Upper lobe of right lung (tissue), 1 donor: Measurements from ENCODE around the gene CFAP299. TPM values are rescaled to one million over a fixed set of nuclear protein-coding genes. Genes with fewer than 3 reads are reported as not detected.
A peak's percentile ranks its signal among the peaks of the same experiment; 100 is the strongest.

Experiments
- ATAC-seq: fragments of 200-7000 bp; cut with Tn5 transposase; one replicate; pipeline ENCODE4 v1.9.1; 2020; ENCODE audit warnings: mild to moderate bottlenecking, moderate library complexity
- DNase-seq: peaks from one replicate; pipeline ENCODE4 v3.0.0-alpha.2; 2020
- H3K27ac ChIP-seq: fragments of 200-600 bp; one replicate; pipeline ENCODE4 v1.8.0; 2022
- H3K27me3 ChIP-seq: fragments of 200-600 bp; one replicate; pipeline ENCODE4 v1.8.0; 2022; ENCODE audit warnings: mild to moderate bottlenecking
- H3K36me3 ChIP-seq: fragments of 200-600 bp; one replicate; pipeline ENCODE4 v1.8.0; 2022
- H3K4me1 ChIP-seq: fragments of 200-600 bp; one replicate; pipeline ENCODE4 v1.8.0; 2022
- H3K4me3 ChIP-seq: fragments of 200-600 bp; one replicate; pipeline ENCODE4 v1.8.0; 2022; ENCODE audit warnings: mild to moderate bottlenecking
- H3K9me3 ChIP-seq: fragments of 200-600 bp; one replicate; pipeline ENCODE4 v1.8.0; 2022
- intact Hi-C: fragments of 100-400 bp; cut with DNase I; formaldehyde crosslinking; loops from one replicate; pipeline ENCODE4 v1.11.0; 2022
- total RNA-seq: library from RNA; stranded (reverse); fragmentation: NEBNext Ultra II Directional; extraction: Animal tissue kit (Norgen Biotek cat#: 25700); gene quantifications from one replicate; pipeline ENCODE4 v1.2.1, GENCODE V29; 2021
- TF ChIP-seq, protein P1 (sequence below): fragments of 200-600 bp; IDR thresholded peaks from one replicate; pipeline ENCODE4 v1.8.0; 2022; ENCODE audit warnings: antibody characterized with exemption
- donor health status: DM: no; HTN: yes; CAD: no; lungs with severe emphysema.

CFAP299 gene
- total RNA-seq, 1 donor from 2014 or later, result not detected

DNA sequence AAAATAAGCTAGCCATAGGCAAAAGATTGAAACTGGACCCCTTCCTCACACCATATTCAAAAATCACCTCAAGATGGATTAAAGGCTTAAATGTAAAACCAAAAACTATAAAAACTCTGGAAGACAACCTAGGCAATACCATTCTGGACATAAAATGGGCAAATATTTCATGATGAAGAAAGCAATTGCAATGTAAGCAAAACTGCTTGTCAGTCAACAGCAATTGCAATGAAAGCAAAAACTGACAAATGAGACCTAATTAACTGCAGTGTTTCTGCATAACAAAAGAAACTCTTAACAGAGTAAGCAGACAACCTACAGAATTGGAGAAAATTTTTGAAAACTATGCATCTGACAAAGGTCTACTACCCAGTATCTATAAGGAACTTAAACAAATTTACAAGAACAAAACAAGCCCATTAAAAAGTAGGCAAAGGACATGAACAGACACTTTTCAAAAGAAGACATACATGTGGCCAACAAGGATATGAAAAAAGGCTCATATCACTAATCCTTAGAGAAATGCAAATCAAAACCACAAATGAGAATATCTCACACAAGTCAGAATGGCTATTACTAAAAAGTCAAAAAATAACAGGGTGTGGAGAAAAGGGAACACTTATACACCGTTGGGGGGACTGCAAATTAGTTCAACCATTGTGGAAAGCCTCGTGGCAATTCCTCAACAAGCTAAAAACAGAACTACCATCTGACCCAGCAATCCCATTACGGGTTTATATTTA, 46.7 kb downstream of the CFAP299 start:
- no peak overlapping the region for H3K27ac ChIP-seq
- no peaks in the 10 kb centered on the region for H3K4me1 ChIP-seq
- no peak for ATAC-seq
- TF ChIP-seq, protein P1, sequence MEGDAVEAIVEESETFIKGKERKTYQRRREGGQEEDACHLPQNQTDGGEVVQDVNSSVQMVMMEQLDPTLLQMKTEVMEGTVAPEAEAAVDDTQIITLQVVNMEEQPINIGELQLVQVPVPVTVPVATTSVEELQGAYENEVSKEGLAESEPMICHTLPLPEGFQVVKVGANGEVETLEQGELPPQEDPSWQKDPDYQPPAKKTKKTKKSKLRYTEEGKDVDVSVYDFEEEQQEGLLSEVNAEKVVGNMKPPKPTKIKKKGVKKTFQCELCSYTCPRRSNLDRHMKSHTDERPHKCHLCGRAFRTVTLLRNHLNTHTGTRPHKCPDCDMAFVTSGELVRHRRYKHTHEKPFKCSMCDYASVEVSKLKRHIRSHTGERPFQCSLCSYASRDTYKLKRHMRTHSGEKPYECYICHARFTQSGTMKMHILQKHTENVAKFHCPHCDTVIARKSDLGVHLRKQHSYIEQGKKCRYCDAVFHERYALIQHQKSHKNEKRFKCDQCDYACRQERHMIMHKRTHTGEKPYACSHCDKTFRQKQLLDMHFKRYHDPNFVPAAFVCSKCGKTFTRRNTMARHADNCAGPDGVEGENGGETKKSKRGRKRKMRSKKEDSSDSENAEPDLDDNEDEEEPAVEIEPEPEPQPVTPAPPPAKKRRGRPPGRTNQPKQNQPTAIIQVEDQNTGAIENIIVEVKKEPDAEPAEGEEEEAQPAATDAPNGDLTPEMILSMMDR, result no peak
- no peak overlapping the region for H3K4me3 ChIP-seq
- no peaks in the 10 kb centered on the region for H3K36me3 ChIP-seq
- no peak for DNase-seq
- H3K27me3 ChIP-seq, result no peaks in the 10 kb centered on the region
- intact Hi-C loops, result no loop called here
- no peaks in the 10 kb centered on the region for H3K9me3 ChIP-seq

DNA sequence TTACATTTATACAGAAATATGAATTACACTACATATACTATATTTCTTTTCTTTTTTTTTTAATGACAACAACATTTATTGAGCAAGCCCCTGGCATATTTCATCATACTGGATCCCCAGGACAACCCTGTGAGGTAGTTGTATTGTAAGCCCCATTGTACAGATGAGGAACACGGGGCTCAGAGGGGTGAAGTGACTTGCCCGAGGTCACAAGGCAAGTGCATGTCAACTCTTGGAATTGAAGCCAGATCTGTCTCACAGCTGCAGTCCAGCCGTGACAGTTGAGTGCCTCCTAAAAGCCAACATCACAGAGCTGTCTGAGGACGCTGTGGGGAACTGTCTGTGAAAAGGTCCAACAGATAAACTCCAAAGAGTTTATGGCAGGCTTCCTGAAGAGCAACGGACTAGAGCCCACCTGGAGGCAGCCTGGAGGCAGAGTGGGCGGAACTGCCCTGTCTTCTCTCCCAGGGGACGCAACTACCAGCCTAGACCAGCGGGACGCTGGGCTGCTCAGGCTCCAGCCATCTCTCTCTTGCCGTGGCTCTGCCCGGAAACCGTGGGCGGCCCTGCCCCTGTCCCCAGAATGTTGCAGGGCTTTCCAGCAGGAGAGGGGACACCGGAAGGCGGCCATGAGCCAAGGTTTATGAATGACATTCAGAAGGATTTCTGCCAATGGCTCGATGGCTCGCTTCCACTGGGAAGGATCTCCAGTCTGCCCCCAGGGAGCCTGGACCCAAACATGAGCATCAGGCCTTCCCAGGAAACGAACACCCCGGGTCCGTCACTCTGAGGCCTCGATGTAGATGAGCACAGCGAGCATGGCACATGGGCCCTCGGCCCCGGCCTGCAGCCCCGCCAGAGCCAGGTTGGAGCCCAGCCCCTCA, 50.1 kb downstream of the CFAP299 start:
- Histone ChIP-seq H3K4me1 (no peaks in the 10 kb centered on the region), H3K27me3 (no peaks in the 10 kb centered on the region), H3K4me3 (no peak overlapping the region), H3K36me3 (no peaks in the 10 kb centered on the region), H3K9me3 (no peaks in the 10 kb centered on the region), H3K27ac (no peak overlapping the region)
- TF ChIP-seq, protein P1, result no peak
- DNase-seq (peak; percentile 56), ATAC-seq (no peak)
- intact Hi-C loops, result no loop called here

DNA sequence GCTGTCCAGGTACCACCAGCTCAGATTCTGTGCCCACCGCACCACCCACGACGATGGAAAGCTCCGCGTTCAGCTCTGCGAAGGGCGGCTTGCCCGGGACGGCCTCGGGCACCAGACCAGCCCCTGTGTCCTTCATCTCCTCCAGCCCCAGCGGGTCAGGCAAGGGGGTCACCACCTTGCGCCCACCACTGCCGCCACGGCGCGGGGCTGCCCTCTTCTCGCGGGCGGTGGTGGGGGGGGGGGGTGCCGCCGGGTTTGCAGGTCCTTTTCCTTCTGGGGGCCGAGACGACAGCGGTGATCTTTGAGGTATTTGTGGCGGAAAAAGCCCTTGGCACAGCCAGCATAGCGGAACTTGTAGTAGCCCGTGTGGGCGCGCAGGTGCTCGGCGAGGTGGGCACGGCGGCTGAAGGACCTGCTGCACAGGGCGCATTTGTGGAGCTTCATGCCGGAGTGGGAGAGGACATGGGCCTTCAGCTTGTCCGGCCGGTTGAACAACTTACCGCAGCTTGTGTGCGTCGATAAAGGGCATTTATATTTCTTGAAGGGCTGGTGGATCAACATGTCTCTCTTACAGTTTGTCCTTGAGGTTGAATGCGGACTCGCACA, 50.9 kb downstream of the CFAP299 start:
- H3K4me3 ChIP-seq, result no peak overlapping the region
- DNase-seq (peak; percentile 38), ATAC-seq (peak; percentile 52)
- TF ChIP-seq, protein P1, result no peak
- H3K4me1 ChIP-seq, result no peaks in the 10 kb centered on the region
- no peaks in the 10 kb centered on the region for H3K27me3 ChIP-seq
- no peak overlapping the region for H3K27ac ChIP-seq
- intact Hi-C loops, result no loop called here
- no peaks in the 10 kb centered on the region for H3K36me3 ChIP-seq
- H3K9me3 ChIP-seq, result no peaks in the 10 kb centered on the region

DNA sequence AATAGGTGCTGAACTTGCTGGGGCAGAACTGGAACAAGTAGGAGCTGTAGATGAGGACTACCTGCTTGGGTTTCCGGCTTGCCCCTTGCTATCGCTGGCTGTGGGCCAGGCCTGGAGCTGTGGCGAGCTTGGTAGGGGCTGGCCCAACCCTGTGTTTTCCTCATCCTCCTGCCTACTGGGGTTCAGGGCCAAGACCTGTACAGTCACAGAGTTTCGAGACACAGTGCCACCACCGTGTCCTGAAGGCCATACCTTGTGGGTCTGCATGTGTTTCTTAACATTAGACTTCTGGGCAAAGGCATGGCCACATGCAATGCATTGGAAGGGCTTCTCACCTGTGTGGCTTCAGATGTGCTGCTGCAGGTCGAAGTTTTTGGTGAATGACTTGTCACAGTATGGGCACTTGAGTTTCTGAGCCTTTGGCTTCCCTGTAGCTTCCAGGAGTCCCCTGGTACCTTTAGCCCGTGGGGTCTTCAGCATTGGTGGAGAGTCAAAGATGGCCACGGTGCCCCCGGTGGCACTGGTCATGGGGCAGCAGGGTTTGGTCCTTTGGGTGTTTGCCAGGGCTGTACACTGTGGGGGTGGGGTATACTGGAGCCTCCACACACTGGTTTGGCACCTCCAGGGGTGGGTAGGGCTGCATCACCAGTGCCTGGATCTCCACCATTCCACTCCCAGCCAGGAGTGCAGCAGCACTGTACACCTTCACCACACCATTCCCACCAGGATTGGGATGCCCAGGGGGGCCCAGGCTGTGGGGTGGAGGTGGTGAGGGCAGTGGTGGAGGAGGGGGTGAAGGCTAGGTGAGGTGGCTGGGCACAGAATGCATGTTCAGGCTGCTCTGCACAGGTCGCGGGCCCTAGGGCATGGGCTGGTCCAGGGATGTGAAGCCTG, 52.1 kb downstream of the CFAP299 start:
- intact Hi-C loops, result no loop called here
- H3K36me3 ChIP-seq, result no peaks in the 10 kb centered on the region
- H3K9me3 ChIP-seq, result no peaks in the 10 kb centered on the region
- DNase-seq (peak; percentile 53), ATAC-seq (peak; percentile 34)
- H3K4me1 ChIP-seq, result no peaks in the 10 kb centered on the region
- H3K27me3 ChIP-seq, result no peaks in the 10 kb centered on the region
- no peak overlapping the region for H3K27ac ChIP-seq
- TF ChIP-seq, protein P1, result no peak
- H3K4me3 ChIP-seq, result no peak overlapping the region

DNA sequence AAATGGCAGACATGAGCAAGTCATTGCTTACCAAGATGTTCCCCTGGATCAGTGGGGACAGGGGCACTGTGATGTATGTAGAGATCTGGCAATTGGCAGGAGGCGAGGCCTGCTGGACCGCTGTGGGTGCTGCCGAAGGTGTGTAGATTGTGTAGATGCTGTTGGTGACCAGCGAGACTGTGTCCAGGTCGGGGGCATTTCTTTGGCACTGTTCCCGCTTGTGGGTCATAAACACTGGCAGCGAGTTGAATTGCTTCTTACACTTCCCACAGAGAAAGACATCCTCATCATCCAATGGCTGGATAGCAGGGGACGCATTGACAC, 52.7 kb downstream of the CFAP299 start:
- Histone ChIP-seq H3K27me3 (no peaks in the 10 kb centered on the region), H3K4me1 (no peaks in the 10 kb centered on the region), H3K27ac (no peak overlapping the region), H3K4me3 (no peak overlapping the region), H3K9me3 (no peaks in the 10 kb centered on the region), H3K36me3 (no peaks in the 10 kb centered on the region)
- intact Hi-C loops, result no loop called here
- DNase-seq (no peak), ATAC-seq (no peak)
- TF ChIP-seq, protein P1, result no peak
